ENCODE results near the gene MRGPRG.

DNA sequence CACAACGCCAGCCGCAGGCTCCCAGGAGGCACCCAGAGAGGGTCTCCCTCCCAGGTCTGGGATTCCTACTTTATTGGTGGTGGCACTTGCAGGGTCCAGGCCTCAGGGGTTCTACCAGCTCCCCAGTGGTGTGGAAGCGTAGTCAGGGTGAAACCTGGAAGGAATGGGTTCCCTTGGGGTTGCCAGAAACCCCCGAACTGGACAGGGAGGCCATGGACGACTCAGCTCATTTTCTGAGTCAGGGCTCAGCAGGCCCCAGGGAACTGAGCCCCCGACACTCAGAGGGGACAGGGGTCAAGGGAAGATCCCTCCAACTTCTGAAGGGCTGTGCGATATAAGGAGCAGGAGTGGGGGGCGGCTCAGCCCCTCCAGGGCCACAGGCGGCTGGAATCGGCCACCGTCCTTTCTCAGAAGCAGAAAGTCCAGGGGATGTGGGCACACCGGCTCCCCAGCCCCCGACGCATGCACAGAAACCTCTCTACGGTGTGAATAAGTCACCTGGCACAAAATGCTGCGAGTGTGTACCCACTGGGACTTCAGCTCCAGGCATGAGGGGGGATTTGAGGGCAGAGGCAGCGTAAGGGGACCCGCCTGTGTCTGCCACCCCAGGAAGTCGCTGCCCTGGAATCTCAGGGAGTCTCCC is 25.1 kb downstream of the MRGPRG start:
- TF ChIP-seq, protein P1, sequence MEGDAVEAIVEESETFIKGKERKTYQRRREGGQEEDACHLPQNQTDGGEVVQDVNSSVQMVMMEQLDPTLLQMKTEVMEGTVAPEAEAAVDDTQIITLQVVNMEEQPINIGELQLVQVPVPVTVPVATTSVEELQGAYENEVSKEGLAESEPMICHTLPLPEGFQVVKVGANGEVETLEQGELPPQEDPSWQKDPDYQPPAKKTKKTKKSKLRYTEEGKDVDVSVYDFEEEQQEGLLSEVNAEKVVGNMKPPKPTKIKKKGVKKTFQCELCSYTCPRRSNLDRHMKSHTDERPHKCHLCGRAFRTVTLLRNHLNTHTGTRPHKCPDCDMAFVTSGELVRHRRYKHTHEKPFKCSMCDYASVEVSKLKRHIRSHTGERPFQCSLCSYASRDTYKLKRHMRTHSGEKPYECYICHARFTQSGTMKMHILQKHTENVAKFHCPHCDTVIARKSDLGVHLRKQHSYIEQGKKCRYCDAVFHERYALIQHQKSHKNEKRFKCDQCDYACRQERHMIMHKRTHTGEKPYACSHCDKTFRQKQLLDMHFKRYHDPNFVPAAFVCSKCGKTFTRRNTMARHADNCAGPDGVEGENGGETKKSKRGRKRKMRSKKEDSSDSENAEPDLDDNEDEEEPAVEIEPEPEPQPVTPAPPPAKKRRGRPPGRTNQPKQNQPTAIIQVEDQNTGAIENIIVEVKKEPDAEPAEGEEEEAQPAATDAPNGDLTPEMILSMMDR (optimal IDR thresholded peaks at IDR 0.05 in 1 of 3, IDR thresholded peaks at IDR 0.05 in 1 of 3, conservative IDR thresholded peaks at IDR 0.05 in 1 of 3; ENCODE audit: extremely low read depth in 1 of 3, insufficient read depth in 2 of 3, low read length in 3 of 3) = no peak
- no peak for TF ChIP-seq EZH2 (IDR thresholded peaks at IDR 0.05; ENCODE audit: low read length)

Data from keratinocyte (primary cell).